Measurements from ENCODE around the gene THSD4. TPM values are rescaled to one million over a fixed set of nuclear protein-coding genes. Genes with fewer than 3 reads are reported as not detected.
A peak's percentile ranks its signal among the peaks of the same experiment; 100 is the strongest.

The THSD4 gene
- total and polyA plus RNA-seq, 7 donors, result 0.21 to 3.1 (median 1.8) TPM

- Histone ChIP-seq H3K36me3 (ENCODE audit: insufficient read depth in 1 of 2, low read depth in 1 of 2) (no peaks in the 10 kb centered on the region), H3K27ac (no peak overlapping the region), H3K4me1 (no peaks in the 10 kb centered on the region), H3K4me3 (no peak overlapping the region), H3K9me3 (no peaks in the 10 kb centered on the region), H3K27me3 (ENCODE audit: insufficient read depth in 3 of 3, low read length in 2 of 3) (no peaks in the 10 kb centered on the region)
- WGBS, 3 donors, result 83 to 87% (median 86%) methylated on average over 11 of the region's 11 CpGs
- TF ChIP-seq CTCF (IDR thresholded peaks at IDR 0.05), result no peak
- ATAC-seq (no peak), DNase-seq (no peak)
- intact Hi-C loops (cut with DNase I), result loop anchor here (2.0 to 5.0 kb wide), 2 partner anchors 327 to 328 kb away; no protein-coding TSS in a partner anchor
Measured at GRCh38 chr15:71114066-71114680, 1.1 kb upstream of the THSD4 start.

DNA sequence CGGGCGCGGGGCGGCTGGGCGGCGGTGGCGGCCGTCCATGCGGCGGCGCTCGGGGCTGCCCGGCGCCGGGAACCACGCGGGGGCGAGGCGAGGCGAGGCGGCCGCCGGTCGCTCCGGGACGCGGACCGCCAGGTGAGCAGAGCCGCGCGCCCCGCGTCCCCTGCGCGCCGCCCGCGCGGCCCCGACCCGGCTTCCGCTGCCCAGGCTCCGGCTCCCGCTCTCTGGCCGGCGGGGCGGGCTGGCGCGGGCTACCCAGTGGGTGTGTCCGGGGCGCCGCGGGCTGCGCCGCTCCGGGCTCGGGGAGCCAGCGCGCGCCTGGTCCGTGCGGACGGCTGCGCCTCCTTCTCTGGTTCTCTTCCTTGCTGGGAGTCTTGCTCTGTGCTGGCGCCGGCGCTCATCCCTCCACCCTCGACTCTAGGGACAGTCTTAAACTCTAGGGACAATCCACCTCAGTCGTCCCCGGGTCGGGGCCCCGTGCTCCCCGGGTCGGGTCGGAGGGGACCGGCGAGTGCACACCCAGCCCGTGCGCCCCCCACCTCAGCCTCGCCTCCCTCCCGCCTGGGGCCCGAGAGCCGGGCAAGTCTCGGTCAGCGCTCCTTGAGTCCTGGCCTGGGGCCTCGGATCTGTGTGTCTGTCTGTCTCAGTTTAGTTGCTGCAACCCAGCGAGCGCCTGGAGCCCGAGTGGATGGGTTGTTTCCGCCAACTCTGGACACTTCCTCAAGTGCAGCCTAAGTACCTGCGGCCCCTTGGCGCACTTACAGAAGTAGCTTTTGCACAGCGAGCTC, 488 bp downstream of the THSD4 start:
- intact Hi-C loops (cut with DNase I), result loop anchor here in 1 of 2 donors (2.0 to 5.0 kb wide), 3 partner anchors 97 to 325 kb away; no protein-coding TSS in a partner anchor
- peak overlapping the region; percentile 80 for H3K4me3 ChIP-seq
- ATAC-seq (peak; percentile 50 to 75 (median 64)), DNase-seq (peak; percentile 42 to 62)
- H3K9me3 ChIP-seq, result no peaks in the 10 kb centered on the region
- no peaks in the 10 kb centered on the region for H3K27me3 ChIP-seq (ENCODE audit: insufficient read depth in 3 of 3, low read length in 2 of 3)
- no peaks in the 10 kb centered on the region for H3K4me1 ChIP-seq
- 1 to 3% (median 1%) methylated on average over 31 to 93 of the region's 93 CpGs for WGBS, 3 donors
- no peak for TF ChIP-seq CTCF (IDR thresholded peaks at IDR 0.05)
- H3K36me3 ChIP-seq (ENCODE audit: insufficient read depth in 1 of 2, low read depth in 1 of 2), result no peaks in the 10 kb centered on the region
- H3K27ac ChIP-seq, result peak overlapping the region; percentile 33

- ATAC-seq, result peak in 1 of 4 donors; percentile 40
Measured at GRCh38 chr15:71116366-71116765, 1.1 kb downstream of the THSD4 start.

DNA sequence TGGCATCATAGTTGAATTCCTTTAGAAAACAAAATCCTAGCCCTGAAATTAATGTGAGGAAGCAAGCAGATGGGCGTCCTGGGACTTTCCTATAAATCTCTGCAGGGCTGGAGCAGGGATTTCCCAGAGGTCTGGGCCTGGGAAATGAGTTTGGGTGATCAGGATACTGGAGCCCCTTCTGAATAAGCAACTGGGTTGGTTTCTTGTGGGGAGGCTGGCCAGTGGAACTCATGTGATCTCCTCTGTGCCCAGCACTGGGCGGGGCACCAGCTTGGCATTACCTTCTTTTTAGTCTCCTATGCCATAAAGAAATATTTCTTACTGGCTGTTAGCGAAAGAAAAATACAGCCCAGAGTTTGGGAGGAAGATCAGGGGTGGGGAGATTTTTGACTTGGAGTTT, 1.7 kb downstream of the THSD4 start:
- no peaks in the 10 kb centered on the region for H3K9me3 ChIP-seq
- no peaks in the 10 kb centered on the region for H3K27me3 ChIP-seq (ENCODE audit: insufficient read depth in 3 of 3, low read length in 2 of 3)
- H3K27ac ChIP-seq, result no peak overlapping the region
- H3K36me3 ChIP-seq (ENCODE audit: insufficient read depth in 1 of 2, low read depth in 1 of 2), result no peaks in the 10 kb centered on the region
- intact Hi-C loops (cut with DNase I), result loop anchor here in 1 of 2 donors (5.0 kb wide), 2 partner anchors 95 to 215 kb away; no protein-coding TSS in a partner anchor
- no peak overlapping the region for H3K4me3 ChIP-seq
- DNase-seq (no peak), ATAC-seq (no peak)
- WGBS, 3 donors, result 49 to 71% (median 60%) methylated on average over 3 of the region's 3 CpGs
- H3K4me1 ChIP-seq, result peaks cover 3% of the 10 kb centered on the region
- TF ChIP-seq CTCF (IDR thresholded peaks at IDR 0.05), result no peak

More at GRCh38 chr15:71116366-71116765, 1.1 kb downstream of the THSD4 start:
- H3K27me3 ChIP-seq (ENCODE audit: insufficient read depth in 3 of 3, low read length in 2 of 3), result no peaks in the 10 kb centered on the region
- DNase-seq, result no peak
- H3K36me3 ChIP-seq (ENCODE audit: insufficient read depth in 1 of 2, low read depth in 1 of 2), result no peaks in the 10 kb centered on the region
- no peak overlapping the region for H3K27ac ChIP-seq
- 21 to 43% (median 37%) methylated on average over 13 of the region's 13 CpGs for WGBS, 3 donors
- H3K9me3 ChIP-seq, result no peaks in the 10 kb centered on the region
- intact Hi-C loops (cut with DNase I), result loop anchor here in 1 of 2 donors (5.0 kb wide), 2 partner anchors 96 to 216 kb away; no protein-coding TSS in a partner anchor
- TF ChIP-seq CTCF (IDR thresholded peaks at IDR 0.05), result no peak
- H3K4me1 ChIP-seq, result no peaks in the 10 kb centered on the region
- H3K4me3 ChIP-seq, result peak overlapping the region; percentile 80
